ENCODE data around the gene APOL1.

GRCh38 chr22:36306227-36306626, 53.3 kb downstream of the APOL1 start:
- no peak for TF ChIP-seq CBX3 (IDR thresholded peaks at IDR 0.05; ENCODE audit: borderline replicate concordance in 1 of 2, low read length in 2 of 2)
- TF ChIP-seq POLR2AphosphoS2 (IDR thresholded peaks at IDR 0.05; ENCODE audit: low read length): no peak
- TF ChIP-seq NEUROD1 (IDR thresholded peaks at IDR 0.05; ENCODE audit: borderline replicate concordance, low read depth, low read length, partially characterized antibody): no peak
- no peak for TF ChIP-seq CTCF (IDR thresholded peaks at IDR 0.05 in 2 of 3, conservative IDR thresholded peaks at IDR 0.05 in 1 of 3; ENCODE audit: insufficient read depth in 2 of 3, low read depth in 1 of 3, low read length in 3 of 3)
- TF ChIP-seq ZFP91 (CRISPR knock-in tag; IDR thresholded peaks at IDR 0.05): no peak
- TF ChIP-seq DMBX1 (CRISPR knock-in tag; IDR thresholded peaks at IDR 0.05; ENCODE audit: borderline replicate concordance): no peak
- no peak for TF ChIP-seq ZNF121 (CRISPR knock-in tag; conservative IDR thresholded peaks at IDR 0.05)
- no peak for TF ChIP-seq KLF16 (IDR thresholded peaks at IDR 0.05)
- TF ChIP-seq POLR2A (conservative IDR thresholded peaks at IDR 0.05): no peak
- TF ChIP-seq ZBTB8A (IDR thresholded peaks at IDR 0.05; ENCODE audit: partially characterized antibody): no peak
- no peak for TF ChIP-seq MAX (CRISPR knock-in tag; IDR thresholded peaks at IDR 0.05)

Data from K562 (cell line).